Glutamatergic neuron (in vitro differentiated cells): ENCODE data around the gene NEURL1. TPM values are rescaled to one million over a fixed set of nuclear protein-coding genes. Genes with fewer than 3 reads are reported as not detected.

Experiments
- DNase-seq: peaks from one replicate; pipeline ENCODE4 v3.0.0; 2022
- H3K27ac Mint-ChIP-seq: one replicate; pipeline ENCODE4 v1.8.0; 2020; ENCODE audit warnings: mild to moderate bottlenecking, mixed read lengths, inconsistent platforms; ENCODE audit not compliant: unreplicated experiment
- H3K27me3 Mint-ChIP-seq: one replicate; pipeline ENCODE4 v1.8.0; 2020; ENCODE audit warnings: mild to moderate bottlenecking, moderate library complexity, mixed read lengths, inconsistent platforms; ENCODE audit not compliant: unreplicated experiment
- H3K36me3 Mint-ChIP-seq: one replicate; pipeline ENCODE4 v1.8.0; 2020; ENCODE audit warnings: mild to moderate bottlenecking, mixed read lengths, inconsistent platforms; ENCODE audit not compliant: unreplicated experiment
- H3K4me1 Mint-ChIP-seq: one replicate; pipeline ENCODE4 v1.8.0; 2020; ENCODE audit warnings: mild to moderate bottlenecking, low read depth, mixed read lengths, inconsistent platforms; ENCODE audit not compliant: unreplicated experiment
- H3K4me3 Mint-ChIP-seq: one replicate; pipeline ENCODE4 v1.8.0; 2020; ENCODE audit warnings: mild to moderate bottlenecking, mixed read lengths, inconsistent platforms; ENCODE audit not compliant: unreplicated experiment
- H3K9me3 Mint-ChIP-seq: one replicate; pipeline ENCODE4 v1.8.0; 2020; ENCODE audit warnings: mild to moderate bottlenecking, moderate library complexity, mixed read lengths, inconsistent platforms; ENCODE audit not compliant: unreplicated experiment
- total RNA-seq: library from RNA; stranded (reverse); fragmentation: NEBNext Ultra II Directional; extraction: Animal tissue kit (Norgen Biotek cat#: 25700); gene quantifications from one replicate; pipeline ENCODE4 v1.2.1, GENCODE V29; 2021; ENCODE audit not compliant: unreplicated experiment
- TF ChIP-seq, protein P1 (sequence below): fragments of 200-600 bp; sonication (generic); IDR thresholded peaks from one replicate; pipeline ENCODE4 v1.5.0; 2021; ENCODE audit not compliant: partially characterized antibody, unreplicated experiment

The NEURL1 gene
- total RNA-seq, 1 donor from 2014 or later: 3.1 TPM

DNA sequence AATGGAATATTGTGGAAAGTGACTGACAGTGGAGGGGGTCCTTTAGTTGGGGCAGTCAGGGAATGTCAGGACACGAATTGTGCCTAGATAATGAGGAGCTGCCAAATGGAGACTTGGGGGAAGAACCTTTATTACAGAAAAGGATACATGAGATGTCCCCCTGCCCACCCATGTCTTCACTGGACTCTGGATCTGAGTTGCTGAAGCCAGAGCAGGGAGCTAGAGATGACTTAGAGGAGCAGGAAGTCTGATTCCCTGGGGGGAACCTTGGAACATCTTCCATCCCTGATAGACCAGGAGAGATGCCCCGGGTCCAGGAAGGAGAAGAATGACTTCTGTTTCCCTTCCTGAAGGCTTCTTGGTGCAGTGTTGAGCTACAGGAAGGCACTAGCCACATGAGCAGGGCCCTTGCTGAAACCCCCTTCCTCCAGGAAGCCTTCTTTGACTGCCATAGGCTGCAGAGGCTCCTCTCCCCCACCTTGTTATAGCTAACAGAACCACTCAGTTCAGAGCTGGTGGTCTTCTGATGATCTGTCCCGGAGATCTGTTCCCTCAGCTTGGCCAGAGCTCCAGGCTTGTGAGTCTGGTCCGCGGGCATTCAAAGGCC is 747 bp upstream of the NEURL1 start:
- Mint-ChIP-seq H3K9me3 (peaks cover 9% of the 10 kb centered on the region), H3K4me1 (peaks cover 20% of the 10 kb centered on the region), H3K27me3 (peaks cover 27% of the 10 kb centered on the region), H3K4me3 (peak overlapping the region; percentile 28), H3K36me3 (no peaks in the 10 kb centered on the region), H3K27ac (peak overlapping the region; percentile 75)
- no peak for DNase-seq
- TF ChIP-seq, protein P1, sequence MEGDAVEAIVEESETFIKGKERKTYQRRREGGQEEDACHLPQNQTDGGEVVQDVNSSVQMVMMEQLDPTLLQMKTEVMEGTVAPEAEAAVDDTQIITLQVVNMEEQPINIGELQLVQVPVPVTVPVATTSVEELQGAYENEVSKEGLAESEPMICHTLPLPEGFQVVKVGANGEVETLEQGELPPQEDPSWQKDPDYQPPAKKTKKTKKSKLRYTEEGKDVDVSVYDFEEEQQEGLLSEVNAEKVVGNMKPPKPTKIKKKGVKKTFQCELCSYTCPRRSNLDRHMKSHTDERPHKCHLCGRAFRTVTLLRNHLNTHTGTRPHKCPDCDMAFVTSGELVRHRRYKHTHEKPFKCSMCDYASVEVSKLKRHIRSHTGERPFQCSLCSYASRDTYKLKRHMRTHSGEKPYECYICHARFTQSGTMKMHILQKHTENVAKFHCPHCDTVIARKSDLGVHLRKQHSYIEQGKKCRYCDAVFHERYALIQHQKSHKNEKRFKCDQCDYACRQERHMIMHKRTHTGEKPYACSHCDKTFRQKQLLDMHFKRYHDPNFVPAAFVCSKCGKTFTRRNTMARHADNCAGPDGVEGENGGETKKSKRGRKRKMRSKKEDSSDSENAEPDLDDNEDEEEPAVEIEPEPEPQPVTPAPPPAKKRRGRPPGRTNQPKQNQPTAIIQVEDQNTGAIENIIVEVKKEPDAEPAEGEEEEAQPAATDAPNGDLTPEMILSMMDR: no peak

DNA sequence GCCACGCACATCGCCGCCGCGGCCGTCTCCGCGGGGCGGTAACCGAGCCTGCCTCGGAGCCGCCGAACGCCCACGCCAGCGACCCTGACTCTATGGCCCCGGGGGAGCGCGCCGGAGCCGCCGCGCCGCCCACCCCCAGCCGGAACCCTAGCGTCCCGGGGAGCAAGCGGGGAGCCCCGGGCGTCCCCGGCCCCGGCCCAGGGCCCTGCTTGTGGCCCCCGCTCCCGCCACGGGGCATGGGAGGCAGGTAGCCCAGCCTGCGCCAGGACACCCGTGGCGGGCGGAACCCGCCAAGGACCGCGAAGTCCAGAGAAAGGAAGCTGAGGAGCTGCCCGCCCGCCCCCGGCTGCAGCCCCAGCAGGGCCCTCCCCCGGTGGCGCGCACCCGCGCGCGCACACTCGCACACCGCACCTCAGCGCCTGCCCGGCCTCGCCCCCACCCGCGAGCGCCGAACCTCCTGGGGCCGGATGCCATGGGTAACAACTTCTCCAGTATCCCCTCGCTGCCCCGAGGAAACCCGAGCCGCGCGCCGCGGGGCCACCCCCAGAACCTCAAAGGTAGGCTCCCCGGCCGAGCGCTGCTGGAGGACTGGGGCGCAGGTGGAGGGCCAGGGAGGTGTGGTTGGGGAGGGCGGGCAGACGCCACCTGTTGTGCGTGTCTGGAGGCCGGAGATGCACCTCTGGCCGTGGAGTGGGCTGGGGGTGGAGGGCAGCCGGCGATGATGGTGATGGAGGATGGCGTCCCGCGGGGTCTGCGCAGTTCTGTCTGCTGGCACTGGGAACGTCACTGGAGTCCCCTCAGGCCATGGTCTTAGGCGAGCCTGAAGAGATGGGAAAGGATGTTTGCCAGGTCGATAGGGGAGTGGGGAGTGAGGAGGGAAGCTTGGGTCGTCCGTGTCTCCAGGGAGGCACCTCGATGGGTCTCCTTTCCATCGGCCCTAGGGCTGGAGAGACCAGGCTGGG is 692 bp downstream of the NEURL1 start:
- TF ChIP-seq, protein P1: no peak
- peak overlapping the region; percentile 83 for H3K4me3 Mint-ChIP-seq
- H3K9me3 Mint-ChIP-seq: peaks cover 9% of the 10 kb centered on the region
- H3K27me3 Mint-ChIP-seq: peaks cover 27% of the 10 kb centered on the region
- H3K27ac Mint-ChIP-seq: no peak overlapping the region
- H3K36me3 Mint-ChIP-seq: no peaks in the 10 kb centered on the region
- peaks cover 20% of the 10 kb centered on the region for H3K4me1 Mint-ChIP-seq
- peak; percentile 61 for DNase-seq

DNA sequence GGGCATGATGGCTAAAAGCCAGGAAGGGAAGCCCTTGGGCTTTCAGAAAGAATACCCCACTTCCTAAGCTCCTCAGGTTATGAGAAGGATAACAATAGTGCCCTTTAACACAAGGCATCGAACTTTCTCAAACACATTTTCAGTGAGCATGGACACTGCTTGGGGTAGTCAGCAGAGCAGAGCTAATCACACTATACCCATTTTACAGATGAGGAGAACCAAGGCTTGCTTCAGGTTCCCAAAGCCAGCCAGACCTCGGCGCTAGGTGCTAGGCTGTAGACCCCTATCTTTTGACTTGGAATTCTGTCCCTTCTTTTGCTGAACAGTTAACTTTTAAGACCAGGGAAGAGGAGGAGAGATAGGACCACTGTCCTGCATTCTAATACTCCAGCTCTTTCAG is 1.8 kb downstream of the NEURL1 start:
- DNase-seq: no peak
- peaks cover 20% of the 10 kb centered on the region for H3K4me1 Mint-ChIP-seq
- peaks cover 9% of the 10 kb centered on the region for H3K9me3 Mint-ChIP-seq
- no peaks in the 10 kb centered on the region for H3K36me3 Mint-ChIP-seq
- no peak overlapping the region for H3K4me3 Mint-ChIP-seq
- H3K27me3 Mint-ChIP-seq: peaks cover 24% of the 10 kb centered on the region
- H3K27ac Mint-ChIP-seq: no peak overlapping the region
- TF ChIP-seq, protein P1: no peak

DNA sequence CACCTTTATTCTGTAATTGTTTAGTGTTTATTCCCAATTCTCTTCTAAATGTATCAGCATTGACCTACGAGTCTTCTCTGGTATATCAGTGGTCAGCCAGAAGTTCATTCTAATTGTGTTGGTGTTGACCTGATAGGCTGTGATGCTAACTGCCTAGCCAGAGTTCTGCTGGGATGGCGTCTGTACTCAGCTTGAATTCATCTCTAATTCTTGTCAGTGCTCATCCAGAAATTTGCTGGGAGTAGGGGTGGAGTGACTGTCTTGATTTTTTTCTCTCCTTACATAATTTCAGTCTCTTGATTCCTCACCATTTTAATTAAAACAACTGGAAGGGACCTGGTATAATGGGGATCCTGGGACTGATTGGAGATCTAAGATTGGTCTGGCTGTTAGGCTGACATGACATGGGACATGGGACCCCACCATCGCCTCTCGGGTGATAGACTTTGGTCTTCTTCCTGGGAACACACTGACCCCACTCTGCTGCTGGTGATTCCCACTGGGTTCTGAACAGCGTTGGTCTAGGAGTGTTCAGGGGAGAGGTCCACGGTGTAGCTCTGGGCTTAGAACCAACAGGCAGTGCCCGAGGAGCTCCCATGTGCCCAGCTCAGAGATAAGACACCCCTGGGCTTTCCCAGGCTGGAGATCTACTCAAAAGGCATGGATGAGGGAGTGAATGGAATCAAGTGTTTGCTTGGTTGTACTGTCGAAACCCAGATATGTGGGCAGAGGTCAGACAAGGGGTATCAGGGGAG is 3.8 kb downstream of the NEURL1 start:
- peaks cover 3% of the 10 kb centered on the region for H3K9me3 Mint-ChIP-seq
- H3K4me3 Mint-ChIP-seq: no peak overlapping the region
- H3K27me3 Mint-ChIP-seq: peaks cover 21% of the 10 kb centered on the region
- no peak overlapping the region for H3K27ac Mint-ChIP-seq
- H3K36me3 Mint-ChIP-seq: no peaks in the 10 kb centered on the region
- peaks cover 20% of the 10 kb centered on the region for H3K4me1 Mint-ChIP-seq
- TF ChIP-seq, protein P1: no peak
- no peak for DNase-seq
